LHCN-M2 (cell line): Measurements from ENCODE around the gene CHSY1. TPM values are rescaled to one million over a fixed set of nuclear protein-coding genes. Genes with fewer than 3 reads are reported as not detected.
A peak's percentile ranks its signal among the peaks of the same experiment; 100 is the strongest.

ENCODE experiments used
- DNase-seq: peaks from one replicate; pipeline ENCODE4 v3.0.0-alpha.2; 2012; ENCODE audit warnings: low read depth
- total RNA-seq: library from RNA; depleted of rRNA; stranded (reverse); fragments of >200 nt; gene quantifications from 2 replicates; pipeline ENCODE4 v1.2.3, GENCODE V29; 2014

CHSY1 gene
- total RNA-seq, 1 experiment from 2014 or later: 21.8 TPM

- no peak for DNase-seq
Observed at GRCh38 chr15:101171954-101172353, 79.9 kb downstream of the CHSY1 start.

GRCh38 chr15:101170568-101171350, 81.1 kb downstream of the CHSY1 start:
- peak; percentile 77 for DNase-seq

GRCh38 chr15:101169495-101170071, 82.3 kb downstream of the CHSY1 start:
- DNase-seq: no peak

- no peak for DNase-seq
Observed at GRCh38 chr15:101168898-101169494, 82.9 kb downstream of the CHSY1 start.

- no peak for DNase-seq
Observed at GRCh38 chr15:101168463-101168824, 83.4 kb downstream of the CHSY1 start.

GRCh38 chr15:101167753-101168462, 83.9 kb downstream of the CHSY1 start:
- peak; percentile 96 for DNase-seq

GRCh38 chr15:101167411-101167752, 84.5 kb downstream of the CHSY1 start:
- DNase-seq: no peak

- DNase-seq: no peak
Observed at GRCh38 chr15:101165905-101166471, 85.9 kb downstream of the CHSY1 start.

- no peak for DNase-seq
Observed at GRCh38 chr15:101162701-101163483, 89.0 kb downstream of the CHSY1 start.

GRCh38 chr15:101161656-101162055, 90.2 kb downstream of the CHSY1 start:
- DNase-seq: no peak

GRCh38 chr15:101159936-101160815, 91.7 kb downstream of the CHSY1 start:
- no peak for DNase-seq

- DNase-seq: no peak
Observed at GRCh38 chr15:101159096-101159935, 92.5 kb downstream of the CHSY1 start.

GRCh38 chr15:101158166-101159095, 93.4 kb downstream of the CHSY1 start:
- DNase-seq: no peak

GRCh38 chr15:101157721-101158120, 94.1 kb downstream of the CHSY1 start:
- DNase-seq: no peak

GRCh38 chr15:101156509-101157159, 95.2 kb downstream of the CHSY1 start:
- DNase-seq: peak; percentile 93

- no peak for DNase-seq
Observed at GRCh38 chr15:101156061-101156460, 95.8 kb downstream of the CHSY1 start.

GRCh38 chr15:101153801-101154656, 97.8 kb downstream of the CHSY1 start:
- DNase-seq: no peak
